HCT116 (cell line): ENCODE data around the gene ADIPOR2. TPM values are rescaled to one million over a fixed set of nuclear protein-coding genes. Genes with fewer than 3 reads are reported as not detected.

ENCODE experiments used
- ATAC-seq: fragments of 200-7000 bp; cut with Tn5 transposase; 2 replicates; pipeline ENCODE4 v1.9.1; 2020; ENCODE audit warnings: mild to moderate bottlenecking, moderate library complexity
- BruUV-seq: library from RNA; stranded (reverse); fragments of 400-500 nt; replicated peaks from 2 replicates; lab custom pipeline; 2021; lab: Mats Ljungman, UMichigan
- CTCF ChIA-PET: fragments of 300-600 bp; sonication (Branson Sonifier 250); formaldehyde crosslinking; loops from one replicate; lab custom pipeline; 2021; ENCODE audit warnings: antibody characterized with exemption; lab: Charles Lee
- POLR2A ChIA-PET: fragments of 300-600, 350-600 bp; sonication (Branson Sonifier 250); formaldehyde crosslinking; loops from one replicate; lab custom pipeline; 2021; ENCODE audit warnings: antibody characterized with exemption; lab: Charles Lee
- RAD21 ChIA-PET, 2 experiments: fragments of 300-600 bp; sonication (Branson Sonifier 250); formaldehyde crosslinking; loops; one replicate each; lab custom pipeline; 2023; ENCODE audit warnings: low total read pairs in 2 of 2; ENCODE audit not compliant: uncharacterized antibody in 2 of 2, unreplicated experiment in 2 of 2, low non-redundant PET in 1 of 2; lab: Charles Lee
- DNase-seq: peaks from one replicate; pipeline ENCODE4 v3.0.0-alpha.2; 2010; ENCODE audit warnings: low read depth, low spot score
- H2AFZ ChIP-seq: fragments of 200-600 bp; shearing (Covaris generic), sonication (generic); 2 replicates; pipeline ENCODE4 v1.6.1; 2017; ENCODE audit warnings: low read depth, mixed run types, mixed read lengths, antibody characterized with exemption, low read length; ENCODE audit not compliant: poor library complexity, severe bottlenecking
- H3K27ac ChIP-seq: 2 replicates; pipeline ENCODE4 v1.5.1; 2012; ENCODE audit warnings: low read depth, low read length
- H3K27me3 ChIP-seq: fragments of 200-600 bp; sonication (generic); 2 replicates; pipeline ENCODE4 v1.6.1; 2016; ENCODE audit warnings: mixed run types, low read length, mixed read lengths; ENCODE audit not compliant: insufficient read depth
- H3K36me3 ChIP-seq, 2 experiments: fragments of 200-500 bp in 1 of 2; fragments of 200-600 bp in 1 of 2; sonication (Bioruptor generic) in 1 of 2; sonication (generic) in 1 of 2; 2 replicates each; pipeline versions ENCODE4 v1.5.1 to v1.6.1; 2014 to 2016; ENCODE audit warnings: low read length in 2 of 2, inconsistent platforms in 1 of 2, mixed read lengths in 1 of 2, mixed run types in 1 of 2; ENCODE audit not compliant: insufficient read depth in 2 of 2, control insufficient read depth in 1 of 2
- H3K4me1 ChIP-seq, 2 experiments: fragments of 200-600 bp in 1 of 2; sonication (generic) in 1 of 2; 2 replicates each; pipeline versions ENCODE4 v1.5.1 to v1.6.1; 2012 to 2017; ENCODE audit warnings: low read length in 2 of 2, inconsistent platforms in 1 of 2, mild to moderate bottlenecking in 1 of 2, mixed read lengths in 1 of 2, mixed run types in 1 of 2, moderate library complexity in 1 of 2; ENCODE audit not compliant: insufficient read depth in 2 of 2, control insufficient read depth in 1 of 2
- H3K4me2 ChIP-seq: fragments of 200-600 bp; sonication (generic); 2 replicates; pipeline ENCODE4 v1.6.1; 2017; ENCODE audit warnings: mixed run types, low read length, mixed read lengths
- H3K4me3 ChIP-seq, 2 experiments: fragments of 200-600 bp in 1 of 2; sonication (generic) in 1 of 2; replicated peaks in 1 of 2; 2 replicates each; pipeline ENCODE4 v1.5.1; 2011 to 2016; ENCODE audit warnings: low read length in 2 of 2, control low read depth in 1 of 2, low read depth in 1 of 2, mild to moderate bottlenecking in 1 of 2, mixed read lengths in 1 of 2, mixed run types in 1 of 2
- H3K79me2 ChIP-seq: fragments of 200-600 bp; sonication (generic); 2 replicates; pipeline ENCODE4 v1.6.1; 2017; ENCODE audit warnings: mild to moderate bottlenecking, mixed run types, low read length, moderate library complexity, mixed read lengths; ENCODE audit not compliant: insufficient read depth
- H3K9ac ChIP-seq: fragments of 200-600 bp; sonication (generic); 2 replicates; pipeline ENCODE4 v1.6.1; 2016; ENCODE audit warnings: low read length, mixed read lengths
- H3K9me2 ChIP-seq: fragments of 200-600 bp; sonication (generic), shearing (Covaris generic); 2 replicates; pipeline ENCODE4 v1.6.1; 2017; ENCODE audit warnings: mixed run types, mild to moderate bottlenecking, moderate library complexity; ENCODE audit not compliant: insufficient read depth
- H3K9me3 ChIP-seq, 2 experiments: fragments of 200-500 bp in 1 of 2; fragments of 200-600 bp in 1 of 2; sonication (Bioruptor generic) in 1 of 2; sonication (generic) in 1 of 2; 2 replicates each; pipeline ENCODE4 v1.6.1; 2014 to 2017; ENCODE audit warnings: low read length in 2 of 2, mixed read lengths in 2 of 2, inconsistent platforms in 1 of 2, low read depth in 1 of 2, mild to moderate bottlenecking in 1 of 2, mixed run types in 1 of 2, moderate library complexity in 1 of 2; ENCODE audit not compliant: control insufficient read depth in 1 of 2, insufficient read depth in 1 of 2
- H4K20me1 ChIP-seq: fragments of 200-600 bp; sonication (generic), shearing (Covaris generic); 2 replicates; pipeline ENCODE4 v1.6.1; 2017; ENCODE audit warnings: mixed run types, mild to moderate bottlenecking, moderate library complexity; ENCODE audit not compliant: insufficient read depth
- CBX3 ChIP-seq: IDR thresholded peaks from 2 replicates; pipeline ENCODE4 v1.6.1; 2012; ENCODE audit warnings: low read depth
- ELF1 ChIP-seq: IDR thresholded peaks from 2 replicates; pipeline ENCODE4 v1.6.1; 2012; ENCODE audit warnings: low read depth, borderline replicate concordance
- EZH2phosphoT487 ChIP-seq: fragments of 200-600 bp; IDR thresholded peaks from 2 replicates; pipeline ENCODE4 v1.6.1; 2018; ENCODE audit warnings: antibody characterized with exemption, borderline replicate concordance
- POLR2A ChIP-seq: IDR thresholded peaks from 2 replicates; pipeline ENCODE4 v1.7.0; 2011; ENCODE audit warnings: borderline replicate concordance; ENCODE audit not compliant: insufficient read depth, insufficient read length; ENCODE audit errors: extremely low read depth
- POLR2AphosphoS5 ChIP-seq: IDR thresholded peaks from 2 replicates; pipeline ENCODE4 v1.6.1; 2011; ENCODE audit warnings: mild to moderate bottlenecking, low read depth, low read length, moderate library complexity
- SIN3A ChIP-seq: IDR thresholded peaks from 2 replicates; pipeline ENCODE4 v1.6.1; 2012; ENCODE audit warnings: low read depth
- SP1 ChIP-seq: IDR thresholded peaks from 2 replicates; pipeline ENCODE4 v1.6.1; 2012; ENCODE audit warnings: low read depth
- SRF ChIP-seq: IDR thresholded peaks from 2 replicates; pipeline ENCODE4 v1.6.1; 2012; ENCODE audit warnings: low read depth
- YY1 ChIP-seq: IDR thresholded peaks from 2 replicates; pipeline ENCODE4 v1.6.1; 2011; ENCODE audit warnings: low read length, low read depth, moderate library complexity, mild to moderate bottlenecking; ENCODE audit not compliant: insufficient replicate concordance; ENCODE audit errors: extremely low read depth
- ZNF274 ChIP-seq: fragments of 200-500 bp; sonication (Bioruptor generic); IDR thresholded peaks from 2 replicates; pipeline ENCODE4 v1.6.1; 2014; ENCODE audit warnings: mild to moderate bottlenecking, low read depth, low read length, inconsistent platforms
- intact Hi-C: fragments of 100-400 bp; cut with micrococcal nuclease; formaldehyde crosslinking; loops from 2 replicates; pipeline ENCODE4 v1.10.0; 2022
- total RNA-seq: library from RNA; stranded (reverse); gene quantifications from one replicate; pipeline ENCODE4 v1.2.1, GENCODE V29; 2021; ENCODE audit not compliant: unreplicated experiment
- TF ChIP-seq, protein P1 (sequence below): IDR thresholded peaks from 2 replicates; pipeline ENCODE4 v1.6.1; 2012
- TF ChIP-seq, protein P2 (sequence below): IDR thresholded peaks from 2 replicates; pipeline ENCODE4 v1.6.1; 2011; ENCODE audit warnings: mild to moderate bottlenecking, low read length, moderate library complexity; ENCODE audit not compliant: insufficient replicate concordance; ENCODE audit errors: extremely low read depth

The ADIPOR2 gene
- total RNA-seq, 1 experiment from 2014 or later: 69.9 TPM

DNA sequence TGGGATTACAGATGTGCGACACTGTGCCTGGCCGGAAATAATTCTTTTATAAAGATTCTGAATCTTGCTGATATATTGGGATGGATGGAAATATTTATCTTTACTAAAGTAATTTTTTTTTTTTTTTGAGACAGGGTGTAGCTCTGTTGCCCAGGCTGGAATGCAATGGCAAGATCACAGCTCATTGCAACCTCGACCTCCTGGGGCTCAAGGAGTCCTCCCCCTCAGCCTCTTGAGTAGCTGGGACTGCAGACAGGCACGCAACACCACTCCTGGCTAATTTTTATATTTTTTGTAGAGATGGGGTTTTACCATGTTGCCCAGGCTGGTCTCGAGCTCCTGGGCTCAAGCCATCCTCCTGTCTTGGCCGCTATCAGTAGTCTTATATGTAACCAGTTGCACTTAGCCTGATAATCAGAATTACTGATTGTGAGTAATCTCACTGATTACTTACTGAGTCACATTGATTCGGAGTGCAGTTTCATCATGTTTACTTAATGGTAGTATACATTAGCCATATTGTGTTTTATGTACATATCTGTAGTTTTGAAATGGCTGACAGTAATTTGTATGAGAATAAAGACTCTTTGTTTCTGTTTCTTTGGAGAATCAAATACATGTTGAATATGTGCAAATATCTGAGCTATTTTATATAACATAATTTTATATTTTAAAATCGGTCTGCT lies 79.1 kb downstream of the ADIPOR2 start:
- ChIA-PET POLR2A (no interaction called here), CTCF (no interaction called here), RAD21 (no interaction called here)
- Histone ChIP-seq H2AFZ (no peak overlapping the region), H3K79me2 (peaks cover 77% of the 10 kb centered on the region), H3K4me2 (no peak overlapping the region), H3K27me3 (no peaks in the 10 kb centered on the region), H4K20me1 (no peaks in the 10 kb centered on the region; the same call in 1 of the 2 replicates), H3K9me3 (no peaks in the 10 kb centered on the region), H3K36me3 (peaks cover 0 to 4% of the 10 kb centered on the region in 2 experiments; a peak in 1 of 4 replicates), H3K4me1 (peaks cover 3 to 4% of the 10 kb centered on the region in 2 experiments; a peak in 1 of 4 replicates), H3K27ac (no peak overlapping the region), H3K9me2 (no peaks in the 10 kb centered on the region), H3K9ac (no peak overlapping the region), H3K4me3 (no peak overlapping the region)
- ATAC-seq (no peak), DNase-seq (no peak)
- intact Hi-C loops: no loop called here
- no peak for TF ChIP-seq YY1
- TF ChIP-seq POLR2A: no peak
- TF ChIP-seq, protein P1, sequence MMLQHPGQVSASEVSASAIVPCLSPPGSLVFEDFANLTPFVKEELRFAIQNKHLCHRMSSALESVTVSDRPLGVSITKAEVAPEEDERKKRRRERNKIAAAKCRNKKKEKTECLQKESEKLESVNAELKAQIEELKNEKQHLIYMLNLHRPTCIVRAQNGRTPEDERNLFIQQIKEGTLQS: no peak
- TF ChIP-seq, protein P2, sequence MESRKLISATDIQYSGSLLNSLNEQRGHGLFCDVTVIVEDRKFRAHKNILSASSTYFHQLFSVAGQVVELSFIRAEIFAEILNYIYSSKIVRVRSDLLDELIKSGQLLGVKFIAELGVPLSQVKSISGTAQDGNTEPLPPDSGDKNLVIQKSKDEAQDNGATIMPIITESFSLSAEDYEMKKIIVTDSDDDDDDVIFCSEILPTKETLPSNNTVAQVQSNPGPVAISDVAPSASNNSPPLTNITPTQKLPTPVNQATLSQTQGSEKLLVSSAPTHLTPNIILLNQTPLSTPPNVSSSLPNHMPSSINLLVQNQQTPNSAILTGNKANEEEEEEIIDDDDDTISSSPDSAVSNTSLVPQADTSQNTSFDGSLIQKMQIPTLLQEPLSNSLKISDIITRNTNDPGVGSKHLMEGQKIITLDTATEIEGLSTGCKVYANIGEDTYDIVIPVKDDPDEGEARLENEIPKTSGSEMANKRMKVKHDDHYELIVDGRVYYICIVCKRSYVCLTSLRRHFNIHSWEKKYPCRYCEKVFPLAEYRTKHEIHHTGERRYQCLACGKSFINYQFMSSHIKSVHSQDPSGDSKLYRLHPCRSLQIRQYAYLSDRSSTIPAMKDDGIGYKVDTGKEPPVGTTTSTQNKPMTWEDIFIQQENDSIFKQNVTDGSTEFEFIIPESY: no peak
- TF ChIP-seq SRF: no peak
- no peak for TF ChIP-seq SIN3A
- no peak for TF ChIP-seq ELF1
- no peak for TF ChIP-seq ZNF274
- TF ChIP-seq SP1: no peak
- TF ChIP-seq POLR2AphosphoS5: no peak
- TF ChIP-seq CBX3: no peak
- TF ChIP-seq EZH2phosphoT487: no peak
- BruUV-seq: no TSS peak
